ENCODE data around the gene GRPEL1. TPM values are rescaled to one million over a fixed set of nuclear protein-coding genes. Genes with fewer than 3 reads are reported as not detected.
"Not testable (repeated sequence)": the region's sequence is repeated elsewhere in the genome, so short reads cannot be mapped to it uniquely, and the experiment has no call there.

GRPEL1 gene
- polyA plus RNA-seq, 2 of the 4 experiments (the other 2 are of a cell fraction) = 45.5 to 72.0 TPM

DNA sequence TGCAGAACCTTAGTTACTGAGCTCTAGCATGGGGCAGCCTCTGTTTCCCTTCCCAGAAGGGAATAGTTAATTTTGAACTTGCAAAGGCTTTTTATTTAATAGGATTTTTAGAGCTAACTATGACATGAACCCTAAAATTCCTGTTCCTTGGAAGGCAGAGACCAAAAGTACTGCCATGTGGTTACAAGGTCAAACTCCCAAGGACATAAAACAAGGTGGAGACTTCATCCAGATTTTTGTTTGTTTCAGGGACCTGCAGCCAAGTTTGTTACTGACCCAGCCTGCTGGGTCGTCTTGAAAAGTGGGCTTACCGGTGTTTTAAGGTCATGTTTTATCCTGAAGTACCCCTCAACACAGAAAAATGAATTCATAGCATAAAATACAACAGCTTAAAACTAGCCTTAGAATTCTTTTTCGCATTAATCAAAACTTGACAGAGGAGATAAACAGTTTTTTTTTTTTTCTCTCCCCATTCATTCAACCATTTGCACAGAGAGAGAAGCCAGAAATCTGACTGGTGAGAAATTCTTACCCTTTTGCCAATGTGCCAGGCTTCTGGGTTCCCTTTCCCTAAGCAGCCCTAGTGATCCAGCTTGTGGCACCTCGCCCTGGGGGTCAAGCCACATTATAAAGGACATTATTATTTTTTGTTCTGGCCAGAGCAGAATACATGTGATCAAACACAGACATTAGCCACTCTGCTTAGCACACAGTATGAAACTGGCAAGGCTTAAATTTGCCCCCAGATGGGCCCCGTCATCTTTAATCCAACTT is 21.5 kb upstream of the GRPEL1 start:
- ATAC-seq = no peak
- CTCF ChIA-PET = interaction anchor here (0.6 to 1.7 kb wide), 6 partner anchors 9 to 736 kb away, joined by 3 to 5 read pairs (median 4); no protein-coding TSS in a partner anchor
- Histone ChIP-seq H3K27ac (no peak overlapping the region), H3K4me2 (no peak overlapping the region), H3K4me3 (no peak overlapping the region), H3K4me1 (no peaks in the 10 kb centered on the region), H3K9me3 (no peaks in the 10 kb centered on the region)
- WGBS (ENCODE audit: missing lambda C conversion rate) = 60% methylated on average over 5 of the region's 5 CpGs
- no peak for FAIRE-seq
- POLR2A ChIA-PET = no interaction called here
- DNase-seq (ENCODE audit: low read depth in 1 of 2, low spot score in 1 of 2) = no peak
- TF ChIP-seq, protein P1, sequence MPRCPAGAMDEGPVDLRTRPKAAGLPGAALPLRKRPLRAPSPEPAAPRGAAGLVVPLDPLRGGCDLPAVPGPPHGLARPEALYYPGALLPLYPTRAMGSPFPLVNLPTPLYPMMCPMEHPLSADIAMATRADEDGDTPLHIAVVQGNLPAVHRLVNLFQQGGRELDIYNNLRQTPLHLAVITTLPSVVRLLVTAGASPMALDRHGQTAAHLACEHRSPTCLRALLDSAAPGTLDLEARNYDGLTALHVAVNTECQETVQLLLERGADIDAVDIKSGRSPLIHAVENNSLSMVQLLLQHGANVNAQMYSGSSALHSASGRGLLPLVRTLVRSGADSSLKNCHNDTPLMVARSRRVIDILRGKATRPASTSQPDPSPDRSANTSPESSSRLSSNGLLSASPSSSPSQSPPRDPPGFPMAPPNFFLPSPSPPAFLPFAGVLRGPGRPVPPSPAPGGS (IDR thresholded peaks at IDR 0.05) = no peak
- no peak for TF ChIP-seq CHD2 (IDR thresholded peaks at IDR 0.05; ENCODE audit: low read length, partially characterized antibody)
- no peak for TF ChIP-seq NR3C1 (IDR thresholded peaks at IDR 0.05)
- no peak for TF ChIP-seq MYC (IDR thresholded peaks at IDR 0.05; ENCODE audit: borderline replicate concordance, low read length)
- no peak for TF ChIP-seq JUNB (IDR thresholded peaks at IDR 0.05)
- TF ChIP-seq FOXS1 (CRISPR knock-in tag; IDR thresholded peaks at IDR 0.05) = no peak
- no peak for TF ChIP-seq FOSL2 (IDR thresholded peaks at IDR 0.05)
- TF ChIP-seq FOSL2 (CRISPR knock-in tag; IDR thresholded peaks at IDR 0.05) = no peak
- no peak for TF ChIP-seq RFX5 (IDR thresholded peaks at IDR 0.05)
- no peak for TF ChIP-seq PHF8 (IDR thresholded peaks at IDR 0.05; ENCODE audit: borderline replicate concordance, low read depth)
- TF ChIP-seq ZC3H11A (IDR thresholded peaks at IDR 0.05) = no peak
- TF ChIP-seq CHD4 (IDR thresholded peaks at IDR 0.05; ENCODE audit: borderline replicate concordance) = no peak
- TF ChIP-seq RCOR1 (IDR thresholded peaks at IDR 0.05; ENCODE audit: low read depth, low read length) = no peak
- no peak for TF ChIP-seq KDM5A (IDR thresholded peaks at IDR 0.05)
- TF ChIP-seq NFE2L2 (conservative IDR thresholded peaks at IDR 0.05; ENCODE audit: low read length) = no peak
- TF ChIP-seq, protein P2, sequence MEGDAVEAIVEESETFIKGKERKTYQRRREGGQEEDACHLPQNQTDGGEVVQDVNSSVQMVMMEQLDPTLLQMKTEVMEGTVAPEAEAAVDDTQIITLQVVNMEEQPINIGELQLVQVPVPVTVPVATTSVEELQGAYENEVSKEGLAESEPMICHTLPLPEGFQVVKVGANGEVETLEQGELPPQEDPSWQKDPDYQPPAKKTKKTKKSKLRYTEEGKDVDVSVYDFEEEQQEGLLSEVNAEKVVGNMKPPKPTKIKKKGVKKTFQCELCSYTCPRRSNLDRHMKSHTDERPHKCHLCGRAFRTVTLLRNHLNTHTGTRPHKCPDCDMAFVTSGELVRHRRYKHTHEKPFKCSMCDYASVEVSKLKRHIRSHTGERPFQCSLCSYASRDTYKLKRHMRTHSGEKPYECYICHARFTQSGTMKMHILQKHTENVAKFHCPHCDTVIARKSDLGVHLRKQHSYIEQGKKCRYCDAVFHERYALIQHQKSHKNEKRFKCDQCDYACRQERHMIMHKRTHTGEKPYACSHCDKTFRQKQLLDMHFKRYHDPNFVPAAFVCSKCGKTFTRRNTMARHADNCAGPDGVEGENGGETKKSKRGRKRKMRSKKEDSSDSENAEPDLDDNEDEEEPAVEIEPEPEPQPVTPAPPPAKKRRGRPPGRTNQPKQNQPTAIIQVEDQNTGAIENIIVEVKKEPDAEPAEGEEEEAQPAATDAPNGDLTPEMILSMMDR (IDR thresholded peaks at IDR 0.05) = no peak

DNA sequence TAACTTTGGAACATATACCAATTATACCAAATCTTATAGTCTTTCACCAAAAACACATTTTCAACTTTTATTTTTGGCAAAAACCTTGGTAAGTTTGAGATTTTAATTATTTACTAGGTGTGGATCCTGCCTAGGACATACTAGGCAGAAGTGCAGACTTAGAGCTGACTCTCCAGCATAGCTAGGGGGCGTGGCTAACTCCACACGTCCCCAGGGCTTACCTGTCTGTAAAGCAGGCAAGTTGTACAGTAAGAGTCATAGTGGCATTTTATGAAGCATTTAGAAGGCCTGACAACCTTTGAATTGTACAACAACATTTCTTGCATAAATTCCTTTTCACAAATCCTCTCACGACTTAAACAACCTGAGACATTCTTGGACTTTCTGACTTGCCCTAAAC is 19.2 kb upstream of the GRPEL1 start:
- TF ChIP-seq SREBF2 (IDR thresholded peaks at IDR 0.05) (no peak), MAFK (IDR thresholded peaks at IDR 0.05; ENCODE audit: partially characterized antibody) (no peak), HEYL (CRISPR knock-in tag; IDR thresholded peaks at IDR 0.05) (no peak)
- TF ChIP-seq, protein P3, sequence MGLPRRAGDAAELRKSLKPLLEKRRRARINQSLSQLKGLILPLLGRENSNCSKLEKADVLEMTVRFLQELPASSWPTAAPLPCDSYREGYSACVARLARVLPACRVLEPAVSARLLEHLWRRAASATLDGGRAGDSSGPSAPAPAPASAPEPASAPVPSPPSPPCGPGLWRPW (IDR thresholded peaks at IDR 0.05) = no peak
- no peak for FAIRE-seq
- Histone ChIP-seq H3K4me3 (no peak overlapping the region), H3K27ac (no peak overlapping the region), H3K9me3 (no peaks in the 10 kb centered on the region), H3K4me2 (no peak overlapping the region), H3K4me1 (no peaks in the 10 kb centered on the region)
- DNase-seq (ENCODE audit: low read depth in 1 of 2, low spot score in 1 of 2) = no peak
- ATAC-seq = no peak
- ChIA-PET CTCF (interaction anchor here (6.2 to 9.9 kb wide), 2 partner anchors 15 to 17 kb away, joined by 40 to 69 read pairs; partner anchors contain the start of gene GRPEL1), POLR2A (no interaction called here)
- WGBS (ENCODE audit: missing lambda C conversion rate) = 38% methylated on average over 3 of the region's 3 CpGs

DNA sequence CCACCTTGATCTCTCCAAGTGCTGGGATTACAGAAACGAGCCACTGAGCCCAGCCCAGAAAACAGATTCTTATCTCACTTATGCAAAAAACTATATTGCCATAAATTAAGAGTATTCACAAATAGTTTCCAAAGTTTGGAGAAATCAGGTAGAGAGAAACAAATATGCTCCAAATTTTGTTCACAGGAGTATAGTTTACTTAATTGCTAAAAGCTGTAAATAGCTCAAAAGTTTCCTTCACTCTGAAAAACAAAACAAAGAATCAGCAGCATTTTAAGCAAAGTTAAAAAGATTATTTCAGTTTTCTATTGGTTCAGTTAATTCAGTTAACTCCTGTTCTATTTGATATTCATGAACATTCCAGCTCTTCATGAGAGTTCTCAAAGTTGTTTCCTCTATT is 18.5 kb upstream of the GRPEL1 start:
- Histone ChIP-seq H3K4me3 (no peak overlapping the region), H3K9me3 (no peaks in the 10 kb centered on the region), H3K4me1 (no peaks in the 10 kb centered on the region), H3K4me2 (no peak overlapping the region), H3K27ac (no peak overlapping the region)
- FAIRE-seq (no peak), DNase-seq (ENCODE audit: low read depth in 1 of 2, low spot score in 1 of 2) (no peak), ATAC-seq (no peak)
- TF ChIP-seq MAFK (IDR thresholded peaks at IDR 0.05; ENCODE audit: partially characterized antibody) = no peak
- no peak for TF ChIP-seq JUN (IDR thresholded peaks at IDR 0.05)
- TF ChIP-seq, protein P4, sequence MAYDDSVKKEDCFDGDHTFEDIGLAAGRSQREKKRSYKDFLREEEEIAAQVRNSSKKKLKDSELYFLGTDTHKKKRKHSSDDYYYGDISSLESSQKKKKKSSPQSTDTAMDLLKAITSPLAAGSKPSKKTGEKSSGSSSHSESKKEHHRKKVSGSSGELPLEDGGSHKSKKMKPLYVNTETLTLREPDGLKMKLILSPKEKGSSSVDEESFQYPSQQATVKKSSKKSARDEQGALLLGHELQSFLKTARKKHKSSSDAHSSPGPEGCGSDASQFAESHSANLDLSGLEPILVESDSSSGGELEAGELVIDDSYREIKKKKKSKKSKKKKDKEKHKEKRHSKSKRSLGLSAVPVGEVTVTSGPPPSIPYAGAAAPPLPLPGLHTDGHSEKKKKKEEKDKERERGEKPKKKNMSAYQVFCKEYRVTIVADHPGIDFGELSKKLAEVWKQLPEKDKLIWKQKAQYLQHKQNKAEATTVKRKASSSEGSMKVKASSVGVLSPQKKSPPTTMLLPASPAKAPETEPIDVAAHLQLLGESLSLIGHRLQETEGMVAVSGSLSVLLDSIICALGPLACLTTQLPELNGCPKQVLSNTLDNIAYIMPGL (CRISPR knock-in tag; IDR thresholded peaks at IDR 0.05; ENCODE audit: borderline replicate concordance) = no peak
- no peak for TF ChIP-seq HOXB13 (CRISPR knock-in tag; IDR thresholded peaks at IDR 0.05; ENCODE audit: low read depth)
- no peak for TF ChIP-seq CHD2 (IDR thresholded peaks at IDR 0.05; ENCODE audit: low read length, partially characterized antibody)
- TF ChIP-seq FOSL2 (IDR thresholded peaks at IDR 0.05) = no peak
- TF ChIP-seq FOSL2 (CRISPR knock-in tag; IDR thresholded peaks at IDR 0.05) = no peak
- TF ChIP-seq HOXA7 (CRISPR knock-in tag; IDR thresholded peaks at IDR 0.05) = no peak
- ChIA-PET POLR2A (no interaction called here), CTCF (interaction anchor here (6.2 to 9.9 kb wide), 2 partner anchors 15 to 16 kb away, joined by 40 to 69 read pairs; partner anchors contain the start of gene GRPEL1)
- 39% methylated on average over 1 of the region's 1 CpG for WGBS (ENCODE audit: missing lambda C conversion rate)

DNA sequence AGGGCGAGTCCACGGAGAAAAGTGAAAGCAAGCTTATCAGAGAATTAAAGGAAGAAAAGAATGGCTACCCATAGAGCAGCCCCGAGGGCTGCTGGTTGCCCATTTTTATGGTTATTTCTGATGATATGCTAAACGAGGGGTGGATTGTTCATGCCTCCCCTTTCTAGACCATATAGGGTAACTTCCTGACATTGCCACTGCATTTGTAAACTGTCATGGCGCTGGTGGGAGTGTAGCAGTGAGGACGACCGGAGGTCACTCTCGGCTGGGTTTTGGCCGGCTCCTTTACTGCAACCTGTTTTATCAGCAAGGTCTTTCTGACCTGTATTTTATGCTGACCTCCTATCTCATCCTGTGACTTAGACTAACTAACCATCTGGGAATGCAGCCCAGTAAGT is 16.7 kb upstream of the GRPEL1 start:
- FAIRE-seq; DNase-seq (ENCODE audit: low read depth in 1 of 2, low spot score in 1 of 2); H3K4me1 ChIP-seq; POLR2A ChIA-PET; H3K9me3 ChIP-seq: not testable (repeated sequence)
- 21% methylated on average over 9 of the region's 9 CpGs for WGBS (ENCODE audit: missing lambda C conversion rate)
- peak overlapping the region; percentile 38; the same call in 2 of the 3 replicates for H3K4me3 ChIP-seq
- peak overlapping the region; percentile 90 for H3K4me2 ChIP-seq
- peak in 1 of 2 experiments; percentile 42; a peak in 1 of 6 replicates for ATAC-seq
- CTCF ChIA-PET = interaction anchor here (0.6 to 9.9 kb wide), 4 partner anchors 15 to 945 kb away, joined by 3 to 69 read pairs (median 29); partner anchors contain the start of gene GRPEL1
- H3K27ac ChIP-seq = peak overlapping the region; percentile 59 to 67

All from A549 (cell line).